Endometrial microvascular endothelial cells (primary cell): ENCODE results near the gene KCNE3. TPM values are rescaled to one million over a fixed set of nuclear protein-coding genes. Genes with fewer than 3 reads are reported as not detected.
"Not testable (repeated sequence)": the region's sequence is repeated elsewhere in the genome, so short reads cannot be mapped to it uniquely, and the experiment has no call there.

Experiments
- in situ Hi-C: cut with HindIII; loops from 2 replicates; pipeline ENCODE4 v1.10.0; 2017; ENCODE audit warnings: low sequenced_read_pairs, low pct_unique_long_range_greater_than_20kb; ENCODE audit errors: inconsistent ontology term
- total RNA-seq: library from RNA; depleted of rRNA; stranded (reverse); fragments of >200 nt; gene quantifications from one replicate; pipeline ENCODE4 v1.2.3, GENCODE V29; 2015; ENCODE audit errors: inconsistent ontology term

Gene KCNE3
- total RNA-seq, 1 donor from 2014 or later: not detected

DNA sequence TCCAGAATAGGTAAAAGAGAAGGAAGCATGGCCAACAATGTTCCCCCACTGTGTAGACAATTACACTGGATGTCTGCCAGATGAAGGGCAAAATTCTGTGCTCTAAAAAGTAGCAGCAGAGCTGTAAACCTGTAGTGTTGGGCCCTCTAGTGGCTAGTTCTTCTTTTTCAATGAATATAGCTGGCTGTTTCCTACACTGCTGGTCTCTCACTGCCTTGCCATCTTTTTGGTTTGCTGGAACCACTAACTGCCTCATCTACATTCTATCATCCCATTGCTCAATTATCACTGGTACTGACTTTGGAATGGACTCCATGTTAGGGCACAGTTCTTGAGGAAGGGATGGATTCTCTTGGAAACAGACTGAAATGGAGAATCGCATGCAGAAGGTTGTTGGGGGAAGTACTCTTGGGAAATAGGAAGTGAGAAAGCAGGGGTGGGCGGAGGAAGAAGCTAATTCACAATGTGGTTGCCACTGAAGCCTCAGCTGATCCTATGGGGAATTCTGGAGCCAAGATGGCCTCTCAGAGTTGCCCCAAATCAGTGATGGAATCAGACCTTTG lies 17.9 kb downstream of the KCNE3 start:
- in situ Hi-C loops: no loop called here

DNA sequence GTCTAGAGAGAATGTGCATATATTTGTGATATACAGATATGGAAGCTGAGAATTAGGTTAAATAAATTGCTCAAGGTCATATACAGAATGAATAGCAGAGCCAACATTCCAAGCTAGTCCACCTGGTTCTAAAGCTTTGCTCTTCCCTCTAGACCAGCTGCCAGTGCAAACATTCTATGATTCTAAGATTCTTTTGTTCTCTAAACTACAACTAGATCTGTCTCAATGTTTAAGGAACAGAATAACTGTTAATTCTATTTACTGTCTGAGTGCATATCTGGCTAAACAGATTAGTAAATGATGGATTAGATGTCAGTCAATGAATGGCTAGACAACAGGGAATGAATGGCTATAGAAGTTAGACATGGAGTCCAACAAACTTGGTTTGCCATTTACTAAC lies 19.6 kb downstream of the KCNE3 start:
- in situ Hi-C loops: no loop called here

DNA sequence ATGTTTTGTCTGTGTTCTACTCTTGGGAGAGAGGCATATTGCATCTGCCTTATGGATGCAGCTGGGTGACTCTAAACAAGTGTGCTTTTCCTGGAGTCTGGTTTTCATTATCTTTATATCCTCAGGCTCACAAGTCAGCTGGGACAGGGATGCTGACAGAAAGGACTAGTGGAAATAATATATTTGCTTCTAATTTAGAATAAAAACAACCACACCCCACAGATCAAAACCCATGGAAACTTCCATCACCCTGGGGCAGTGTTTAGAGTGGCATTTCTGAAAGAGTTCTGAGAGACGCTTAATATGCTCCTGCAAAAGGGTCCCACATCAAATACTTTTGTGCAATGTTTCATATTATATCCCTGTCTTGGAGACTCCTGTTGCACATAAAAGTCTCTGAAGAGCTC lies 20.8 kb downstream of the KCNE3 start:
- in situ Hi-C loops: no loop called here

DNA sequence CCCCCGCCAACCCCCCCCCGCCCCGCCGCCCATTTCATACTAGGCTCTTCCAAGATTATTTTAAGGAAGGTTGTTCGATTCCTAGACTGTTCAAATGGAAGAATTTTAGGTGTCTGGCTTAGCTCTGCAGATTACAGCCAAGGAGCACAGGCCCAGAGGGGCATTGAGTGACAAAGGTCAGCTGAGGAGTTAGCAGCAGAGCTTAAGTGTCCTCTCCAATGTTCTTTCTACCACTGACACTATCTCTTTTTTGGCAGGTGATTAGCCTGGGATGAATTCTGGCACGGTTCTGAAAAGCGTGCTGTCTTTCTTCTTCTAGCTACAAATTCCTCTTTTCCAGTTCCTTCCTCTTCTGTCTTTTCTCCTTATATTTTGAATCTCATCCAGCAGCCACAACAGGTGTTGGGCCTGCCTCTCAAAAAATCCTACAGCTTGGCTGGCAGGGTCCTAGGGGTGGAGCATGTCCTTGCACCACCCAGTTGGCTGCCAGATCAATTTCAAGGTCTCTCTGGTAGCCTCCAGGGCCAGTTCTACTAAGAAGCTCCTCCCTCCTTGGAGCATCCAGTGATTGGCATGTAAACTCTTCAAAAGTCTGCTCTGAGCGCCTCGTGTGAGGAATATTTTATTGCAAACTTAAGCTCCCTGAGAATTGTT lies 23.0 kb downstream of the KCNE3 start:
- in situ Hi-C loops: no loop called here

DNA sequence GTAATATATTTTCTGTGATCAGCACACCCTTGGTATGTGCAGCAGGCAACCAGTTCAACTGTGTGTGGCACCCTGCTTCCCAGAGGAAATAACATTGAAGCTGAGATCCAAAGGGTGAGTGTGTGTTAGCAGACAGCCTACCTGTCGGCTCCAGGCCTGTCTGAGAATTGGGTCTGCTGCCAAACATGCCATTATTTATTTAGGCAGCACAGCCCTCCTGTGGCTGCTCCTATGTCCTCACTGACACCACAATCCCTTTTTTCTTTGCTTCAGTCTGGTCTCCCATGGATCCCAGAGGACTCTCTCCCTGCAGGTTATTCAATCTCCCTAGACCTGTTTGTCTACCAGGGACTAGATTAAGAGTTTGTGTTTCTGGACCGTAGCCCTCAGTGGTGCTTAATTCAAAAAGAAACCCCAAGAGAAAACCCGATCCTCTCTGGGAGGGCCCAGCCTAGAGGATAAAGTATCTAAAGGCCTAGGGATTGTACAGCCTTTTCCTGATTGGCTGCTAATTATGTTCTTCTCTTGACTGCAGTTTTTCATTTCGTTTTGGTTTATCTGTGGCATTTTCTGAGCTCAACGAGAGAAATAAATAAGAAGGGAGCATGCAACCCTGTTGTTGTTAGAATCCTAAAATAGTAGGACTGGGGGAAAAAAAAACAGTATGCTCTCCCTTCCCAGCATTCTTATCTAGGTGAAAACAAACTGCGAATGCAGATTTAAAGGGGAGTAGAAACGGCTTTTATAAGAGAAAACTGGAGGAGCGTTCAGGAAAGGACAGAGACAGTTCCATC lies 24.1 kb downstream of the KCNE3 start:
- in situ Hi-C loops: no loop called here

DNA sequence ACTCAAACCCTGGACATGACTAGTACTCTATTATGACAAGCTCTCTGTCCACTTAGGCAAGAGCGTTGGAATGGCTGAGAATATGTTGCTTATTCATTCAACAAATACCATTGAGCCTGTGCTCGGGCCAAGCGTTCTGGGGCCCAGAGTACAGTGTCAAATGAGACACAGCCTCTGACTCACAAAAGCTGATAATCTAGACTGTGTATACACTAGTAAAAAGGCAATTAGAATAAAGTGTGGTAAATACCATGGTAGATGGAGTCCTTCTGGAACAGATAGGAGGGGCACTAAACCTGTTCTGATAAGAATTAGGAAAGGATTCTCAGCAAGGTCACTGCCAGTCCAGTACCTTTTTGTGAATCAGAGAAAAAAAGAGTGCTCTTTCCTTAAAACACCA lies 24.7 kb downstream of the KCNE3 start:
- in situ Hi-C loops: no loop called here

DNA sequence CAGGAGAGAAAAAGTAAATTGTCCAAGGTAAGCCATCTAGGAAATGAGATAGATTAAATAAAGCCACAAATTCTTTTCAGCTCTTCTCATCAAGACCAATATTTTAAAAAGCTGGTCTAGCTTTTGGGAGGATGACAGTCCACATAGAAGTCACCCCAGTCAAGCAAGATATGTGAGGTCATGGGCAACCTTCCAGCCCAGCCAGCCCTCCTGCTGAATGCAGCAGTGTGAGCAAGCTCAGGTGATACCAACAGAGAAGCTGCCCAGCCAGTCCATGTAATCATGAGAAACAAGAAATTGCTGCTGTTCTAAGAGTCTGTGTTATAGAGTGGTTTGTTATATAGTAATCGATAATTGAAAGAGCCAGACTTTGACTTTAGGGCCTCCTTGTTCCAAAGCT lies 28.7 kb downstream of the KCNE3 start:
- in situ Hi-C loops: no loop called here

DNA sequence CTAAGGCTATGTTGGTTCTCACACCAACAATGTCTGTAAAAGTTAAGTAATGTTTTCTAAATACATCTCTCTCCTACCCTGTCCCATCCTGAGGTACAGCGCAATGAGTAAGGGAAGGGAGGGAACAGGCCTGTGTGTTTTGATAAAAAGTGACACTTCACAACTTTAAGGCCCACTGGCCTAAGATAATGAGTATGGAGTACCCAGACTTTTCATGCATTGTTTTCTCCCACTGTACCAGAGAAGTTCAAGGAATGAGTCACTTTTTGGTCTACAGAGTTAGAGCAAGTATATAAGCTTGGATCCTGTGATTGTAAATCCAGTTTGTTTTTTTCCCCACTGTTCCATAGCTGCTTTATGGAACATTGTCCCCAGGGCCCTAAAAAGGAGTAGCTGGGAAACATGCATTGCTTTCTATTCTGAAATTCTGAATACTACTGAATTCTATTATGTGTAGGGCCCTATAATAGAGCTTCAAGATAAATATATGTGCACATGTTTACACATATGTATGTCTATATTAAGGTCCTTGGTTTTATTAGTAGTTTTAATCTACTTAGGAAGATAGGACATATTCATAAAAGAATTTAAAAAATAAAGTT lies 29.8 kb downstream of the KCNE3 start:
- in situ Hi-C loops: no loop called here

DNA sequence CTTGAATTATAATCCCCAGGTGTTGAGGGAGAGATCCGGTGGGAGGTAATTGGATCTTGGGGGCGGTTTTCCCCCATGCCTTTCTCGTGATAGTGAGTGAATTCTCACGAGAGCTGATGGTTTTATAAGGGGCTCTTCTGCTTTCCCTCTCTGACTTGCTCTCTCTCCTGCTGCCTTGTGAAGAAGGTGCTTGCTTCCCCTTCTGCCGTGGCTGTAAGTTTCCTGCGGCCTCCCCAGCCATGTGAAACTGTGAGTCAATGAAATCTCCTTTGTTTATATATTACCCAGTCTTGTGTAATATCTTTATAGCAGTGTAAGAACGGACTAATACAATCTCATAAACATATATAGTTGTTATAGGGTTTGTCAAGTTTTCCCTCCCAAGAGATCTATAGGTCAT lies 32.8 kb downstream of the KCNE3 start:
- in situ Hi-C loops: no loop called here

DNA sequence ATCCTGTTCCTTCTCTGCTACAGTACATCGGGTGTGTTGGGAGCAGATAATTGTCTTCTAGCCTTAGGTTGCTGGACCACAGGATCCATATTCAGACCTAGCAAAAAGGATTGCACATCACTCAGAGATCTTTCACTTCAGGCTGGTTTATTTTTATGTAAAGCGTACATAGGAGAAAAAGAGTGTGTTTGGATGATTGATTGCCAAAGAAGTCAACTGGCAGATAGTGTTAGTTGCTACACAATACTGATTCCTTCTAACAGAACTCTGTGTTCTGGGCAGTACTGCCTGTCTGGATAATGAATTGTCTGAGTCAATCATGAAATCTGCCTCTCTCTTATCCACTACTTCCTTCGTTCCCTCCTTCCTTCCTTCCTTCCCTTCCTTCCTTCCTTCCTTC lies 38.1 kb downstream of the KCNE3 start:
- in situ Hi-C loops: no loop called here

DNA sequence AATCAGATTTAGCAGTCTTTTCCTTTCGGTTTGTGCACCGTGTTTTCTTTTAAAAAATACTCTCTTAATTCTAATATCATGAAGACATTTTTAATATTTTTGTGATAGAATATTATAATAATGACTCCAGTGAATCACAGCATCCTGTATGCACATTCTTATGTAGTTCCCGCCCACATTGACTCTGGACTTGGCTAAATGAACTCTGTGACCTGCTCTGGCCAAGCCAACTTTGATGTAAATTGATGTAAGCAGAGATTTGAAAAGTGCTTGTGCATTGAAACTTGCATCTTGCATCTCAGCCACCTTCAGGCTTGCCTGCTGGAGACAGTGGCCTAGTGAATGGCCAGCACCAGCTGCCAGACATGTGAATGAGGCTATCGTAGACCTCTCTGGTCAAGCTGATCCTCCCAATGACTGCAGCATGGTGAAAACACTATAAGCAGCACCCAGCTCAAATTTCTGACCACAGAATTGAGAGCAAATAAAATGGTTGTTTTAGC lies 39.9 kb downstream of the KCNE3 start:
- in situ Hi-C loops: no loop called here

DNA sequence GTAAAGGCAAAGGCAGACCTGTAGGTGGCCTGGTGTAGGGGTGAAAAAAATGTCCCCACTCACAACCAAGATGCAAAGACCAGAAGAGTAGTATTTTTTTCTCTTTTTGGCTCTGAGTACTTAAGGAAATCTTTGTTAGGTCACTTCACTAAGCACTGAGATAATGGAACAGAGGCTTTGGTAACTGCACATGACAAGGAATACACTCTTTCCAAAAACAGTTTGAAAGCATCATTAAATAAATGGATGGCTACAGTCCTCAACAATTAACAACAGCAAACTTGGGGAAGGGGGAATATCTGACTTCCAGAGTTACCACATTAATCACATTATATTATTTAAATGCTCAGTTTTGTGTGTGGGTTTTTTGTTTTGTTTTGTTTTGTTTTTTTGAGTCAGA lies 42.2 kb downstream of the KCNE3 start:
- in situ Hi-C loops: no loop called here

DNA sequence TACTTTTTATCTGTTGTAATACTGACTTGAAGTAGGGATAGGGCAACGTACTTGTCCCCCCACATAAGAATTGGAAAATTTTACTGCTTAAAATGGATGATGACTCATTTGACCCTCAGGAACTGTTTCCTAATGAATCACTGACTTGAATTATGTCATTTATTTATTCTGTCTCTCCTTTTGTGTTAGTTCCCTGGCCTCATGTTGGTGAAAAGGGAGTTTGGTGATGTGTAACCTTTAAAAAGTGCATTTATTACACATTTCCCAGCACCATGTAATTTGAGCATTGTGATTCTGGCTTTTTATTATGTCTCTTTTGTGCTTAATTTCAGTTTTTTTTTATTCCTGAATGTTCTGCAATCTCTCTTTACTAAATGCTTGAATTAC lies 48.8 kb downstream of the KCNE3 start:
- in situ Hi-C loops: no loop called here

DNA sequence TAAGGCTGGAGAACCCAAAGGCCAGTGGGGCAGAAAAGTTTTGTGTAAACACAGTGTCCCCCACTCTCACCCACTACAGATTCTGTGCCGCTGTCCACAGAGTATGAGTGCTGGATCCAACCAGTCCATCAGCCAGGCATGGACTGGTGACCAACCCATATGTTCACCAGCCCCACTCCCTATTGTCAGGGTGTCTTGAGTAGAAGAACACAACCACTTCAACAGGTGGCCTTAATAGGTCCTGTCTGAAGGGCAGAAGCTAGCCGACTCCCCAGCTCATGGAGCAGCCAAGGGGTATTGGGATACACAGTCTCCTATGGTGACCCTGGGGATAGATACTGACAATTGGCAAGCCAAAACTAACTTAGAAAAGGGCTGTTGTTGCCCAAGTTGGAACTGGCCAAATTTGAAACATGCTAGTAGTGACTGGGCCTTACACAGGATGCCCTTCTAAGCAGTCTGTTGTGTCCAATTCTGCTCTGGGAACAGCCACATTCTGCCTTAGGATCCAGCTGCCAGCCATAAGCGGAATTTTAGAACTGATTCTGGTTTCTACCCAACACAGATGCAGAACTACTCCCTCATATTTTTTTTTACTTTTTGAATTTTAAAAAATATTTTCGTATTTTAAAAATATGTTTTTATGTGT lies 49.4 kb downstream of the KCNE3 start:
- in situ Hi-C loops: no loop called here

DNA sequence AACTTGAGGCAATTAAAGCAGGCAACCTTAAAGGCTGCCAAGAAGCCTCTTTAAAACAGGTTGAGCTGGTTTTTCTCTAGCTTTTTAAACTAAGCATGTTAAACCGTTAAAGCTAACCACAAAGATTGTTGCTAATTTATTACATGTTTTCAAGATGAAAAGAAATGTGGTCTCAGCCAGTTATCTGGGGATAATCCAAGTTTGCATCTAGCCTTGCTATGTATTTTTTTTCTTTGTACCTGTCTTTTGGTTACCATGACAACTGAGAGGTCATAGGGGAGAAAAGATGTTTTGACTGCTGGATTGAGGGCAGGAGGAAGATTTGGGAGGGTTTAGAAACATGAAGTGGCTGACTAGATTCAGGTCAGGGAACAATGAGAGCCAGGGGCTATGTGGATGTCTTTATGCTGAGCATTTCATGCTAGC lies 50.0 kb downstream of the KCNE3 start:
- in situ Hi-C loops: no loop called here

DNA sequence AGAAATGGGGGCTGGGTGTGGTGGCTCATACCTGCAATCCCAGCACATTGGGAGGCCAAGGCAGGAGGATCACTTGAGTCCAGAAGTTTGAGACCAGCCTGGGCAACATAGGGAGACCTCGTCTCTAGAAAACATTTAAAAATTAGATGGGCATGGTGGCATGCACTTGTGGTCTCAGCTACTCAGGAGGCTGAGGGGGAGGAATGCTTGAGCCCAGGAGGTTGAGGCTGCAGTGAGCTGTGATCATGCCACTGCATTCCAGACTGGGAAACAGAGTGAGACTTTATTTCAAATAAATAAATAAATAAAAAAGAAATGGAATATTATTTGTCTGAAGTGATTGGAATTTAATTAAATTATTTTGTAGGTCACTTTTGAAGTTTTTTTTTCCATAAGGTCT lies 50.4 kb downstream of the KCNE3 start:
- in situ Hi-C loops: not testable (repeated sequence)

DNA sequence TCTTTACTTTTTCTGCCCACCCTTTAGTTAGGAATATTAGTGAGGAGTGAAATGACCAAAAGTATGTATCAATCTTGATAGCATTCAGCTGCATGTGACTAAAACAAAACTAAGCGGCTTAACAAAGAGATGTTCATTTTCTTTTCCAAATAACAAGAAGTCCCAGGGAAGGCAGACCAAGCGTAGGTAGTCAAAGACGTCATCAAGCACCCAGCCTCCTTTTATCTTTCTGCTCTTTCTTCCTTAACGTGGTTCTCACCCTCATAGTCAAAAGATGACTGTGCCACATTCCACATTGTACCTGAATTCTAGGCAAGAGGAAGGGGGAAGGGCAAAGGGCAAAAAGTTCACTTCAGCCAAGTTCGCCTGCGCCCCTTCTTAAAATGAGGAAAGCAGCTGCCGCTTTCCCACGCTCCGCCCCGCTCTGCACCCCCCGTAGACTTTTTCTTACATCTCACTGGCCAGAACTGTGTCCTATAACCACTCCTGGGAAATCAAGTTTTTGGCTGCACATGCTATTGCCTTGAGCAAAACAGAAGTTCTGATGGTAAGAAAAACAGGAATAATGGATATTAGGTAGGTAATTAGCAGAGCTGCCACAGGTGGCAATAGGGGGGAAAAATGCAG lies 54.5 kb downstream of the KCNE3 start:
- in situ Hi-C loops: no loop called here

DNA sequence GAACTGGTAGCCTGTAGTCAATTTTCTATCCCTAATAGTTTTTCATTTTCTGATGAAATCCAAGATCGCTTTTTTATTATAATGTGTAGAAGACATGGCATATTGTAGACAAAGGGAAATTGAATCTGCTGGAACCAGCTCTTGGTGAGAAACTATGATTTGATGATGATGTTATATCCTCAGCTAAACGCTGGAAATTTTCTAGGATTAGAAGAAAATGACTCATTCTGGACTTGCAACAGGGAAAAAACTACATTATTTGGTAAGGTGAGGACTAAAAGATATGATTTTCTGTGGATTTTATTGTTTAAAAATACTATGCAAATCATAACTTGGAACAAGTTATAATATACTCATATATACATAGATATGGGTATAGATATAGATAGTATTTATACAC lies 55.0 kb downstream of the KCNE3 start:
- in situ Hi-C loops: no loop called here

DNA sequence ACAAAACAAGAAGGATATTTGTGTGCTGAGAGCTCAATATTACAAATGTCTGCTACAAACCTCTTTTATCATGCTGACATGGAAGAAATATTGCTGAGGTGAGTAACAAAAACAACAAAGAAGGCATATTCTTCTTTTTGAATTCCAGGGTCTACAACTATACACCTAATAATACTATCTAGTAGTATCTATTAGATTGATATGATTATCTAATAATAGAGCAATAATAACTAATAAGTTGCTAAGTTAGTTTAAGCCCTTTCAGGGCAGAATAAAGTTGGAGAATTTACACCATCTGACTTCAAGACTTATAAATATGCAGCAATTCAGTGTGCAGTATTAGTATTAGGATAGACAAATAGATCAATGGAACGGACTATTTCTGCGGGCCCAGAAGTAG lies 57.7 kb downstream of the KCNE3 start:
- in situ Hi-C loops: no loop called here
